Colon (tissue), 2 donors: Measurements from ENCODE around the gene RAP1GAP2.
"Not testable (repeated sequence)": the region's sequence is repeated elsewhere in the genome, so short reads cannot be mapped to it uniquely, and the experiment has no call there.

Source experiments
- FAIRE-seq: peaks from 2 replicates; lab custom pipeline; 2012; peaks lifted over from hg19 to GRCh38; lab: Jason Lieb, UNC
- donor health status: control.
- donor health status: control.

The RAP1GAP2 gene

DNA sequence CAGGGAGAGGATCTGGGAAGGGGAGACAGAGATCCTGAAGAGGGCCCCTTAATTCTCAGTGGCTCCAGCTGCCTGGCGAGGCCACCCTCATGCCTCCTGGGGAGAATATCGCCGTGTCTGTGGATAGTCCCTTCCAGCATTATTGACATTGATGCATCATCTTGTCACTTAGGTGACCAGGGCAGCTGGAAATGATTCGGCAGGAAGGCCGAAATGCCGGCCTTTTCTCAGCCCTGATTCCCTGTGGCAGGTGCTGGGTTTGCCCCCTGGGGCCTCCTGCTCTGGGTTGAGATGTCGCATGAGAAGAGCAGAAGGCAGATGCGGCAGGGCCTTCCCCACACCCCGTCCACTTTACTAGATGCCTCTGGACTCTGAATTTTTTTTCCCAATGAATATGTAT is 89.5 kb downstream of the RAP1GAP2 start:
- no peak for FAIRE-seq

- no peak for FAIRE-seq
Observed at GRCh38 chr17:2888326-2888725, 92.1 kb downstream of the RAP1GAP2 start.

GRCh38 chr17:2889256-2889655 is 93.0 kb downstream of the RAP1GAP2 start:
- FAIRE-seq = no peak

GRCh38 chr17:2890778-2891177 is 94.5 kb downstream of the RAP1GAP2 start:
- not testable (repeated sequence) for FAIRE-seq

- no peak for FAIRE-seq
Observed at GRCh38 chr17:2892305-2892971, 96.2 kb downstream of the RAP1GAP2 start.

- no peak for FAIRE-seq
Observed at GRCh38 chr17:2893422-2893914, 97.2 kb downstream of the RAP1GAP2 start.

DNA sequence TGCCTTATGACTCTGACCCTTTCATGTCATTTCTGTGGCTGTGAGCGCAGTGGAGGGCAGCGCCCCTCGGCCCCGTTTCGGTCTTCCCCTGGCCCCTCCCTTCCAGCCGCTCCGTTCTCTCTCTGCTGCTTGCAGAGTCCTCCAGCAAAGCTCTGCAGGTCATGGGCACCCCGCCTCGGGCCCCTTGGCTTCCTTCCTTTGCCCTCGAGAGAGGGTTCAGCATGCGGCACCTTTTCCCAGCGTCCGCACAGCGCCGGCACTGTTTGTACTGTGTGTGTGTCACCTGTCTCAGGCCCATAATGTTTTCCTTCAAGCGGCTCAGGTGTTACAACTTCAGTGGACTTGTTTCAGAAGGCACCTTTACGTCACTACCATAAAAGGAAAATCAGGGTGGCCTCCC is 98.5 kb downstream of the RAP1GAP2 start:
- FAIRE-seq = no peak

DNA sequence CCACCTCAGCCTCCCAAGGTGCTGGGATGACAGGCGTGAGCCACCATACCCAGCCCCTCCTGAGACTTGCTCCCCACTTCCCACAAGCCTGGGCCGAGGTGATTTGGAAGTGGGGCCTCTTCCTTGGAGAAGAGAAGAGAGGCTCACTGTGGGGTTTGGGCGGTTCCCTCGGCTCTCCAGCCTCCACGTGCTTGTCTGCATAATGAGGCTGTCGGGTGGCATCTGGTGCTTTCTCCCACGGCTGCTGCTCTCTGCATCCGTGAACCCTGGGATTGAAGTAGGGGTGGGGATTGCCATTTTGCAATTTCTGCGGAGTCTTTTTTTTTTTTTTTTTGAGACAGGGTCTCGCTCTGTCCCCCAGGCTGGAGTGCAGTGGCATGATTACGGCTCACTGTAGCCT is 101.4 kb downstream of the RAP1GAP2 start:
- no peak for FAIRE-seq

GRCh38 chr17:2898255-2898926 is 102.2 kb downstream of the RAP1GAP2 start:
- FAIRE-seq = no peak

DNA sequence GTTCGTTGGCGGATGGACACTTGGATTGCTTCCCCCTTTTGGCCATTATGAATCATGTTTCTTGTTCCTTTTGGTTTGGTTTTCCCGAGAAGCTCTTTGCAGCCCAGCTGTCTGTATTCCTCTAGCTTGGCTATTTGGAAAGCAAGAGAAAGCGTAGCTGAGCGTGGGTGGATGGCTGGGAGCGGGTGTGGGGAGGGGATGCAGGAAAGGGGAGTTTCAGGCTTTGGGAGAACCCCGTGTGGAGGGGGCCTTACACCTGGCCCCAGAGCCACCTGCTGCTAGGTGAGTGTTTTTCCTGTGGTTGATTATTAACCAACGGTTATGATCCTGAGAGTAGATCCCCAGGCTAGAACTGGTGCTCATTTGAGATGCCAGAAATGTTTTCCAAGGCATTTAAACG is 103.7 kb downstream of the RAP1GAP2 start:
- no peak for FAIRE-seq

DNA sequence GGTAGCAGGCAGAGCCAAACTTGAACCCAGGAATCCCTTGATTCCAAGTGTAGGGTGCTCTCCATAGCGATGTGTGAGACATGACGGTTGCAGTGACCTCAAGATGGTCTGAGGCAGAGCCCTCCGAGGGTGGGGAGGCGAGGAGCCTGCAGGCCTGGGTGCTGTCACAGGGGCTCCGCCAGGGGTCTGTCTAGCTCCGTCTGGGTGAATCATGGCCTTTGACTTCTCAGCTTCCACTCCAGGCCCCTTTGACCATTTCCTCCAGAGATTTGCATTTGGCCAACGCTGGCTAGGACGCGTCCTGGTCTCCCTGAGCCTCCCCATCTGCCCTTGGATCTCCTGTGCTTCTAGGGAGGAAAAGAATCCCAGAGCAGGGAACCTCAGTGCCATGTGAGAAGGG is 104.6 kb downstream of the RAP1GAP2 start:
- FAIRE-seq = no peak

GRCh38 chr17:2901582-2901981 is 105.3 kb downstream of the RAP1GAP2 start:
- no peak for FAIRE-seq

DNA sequence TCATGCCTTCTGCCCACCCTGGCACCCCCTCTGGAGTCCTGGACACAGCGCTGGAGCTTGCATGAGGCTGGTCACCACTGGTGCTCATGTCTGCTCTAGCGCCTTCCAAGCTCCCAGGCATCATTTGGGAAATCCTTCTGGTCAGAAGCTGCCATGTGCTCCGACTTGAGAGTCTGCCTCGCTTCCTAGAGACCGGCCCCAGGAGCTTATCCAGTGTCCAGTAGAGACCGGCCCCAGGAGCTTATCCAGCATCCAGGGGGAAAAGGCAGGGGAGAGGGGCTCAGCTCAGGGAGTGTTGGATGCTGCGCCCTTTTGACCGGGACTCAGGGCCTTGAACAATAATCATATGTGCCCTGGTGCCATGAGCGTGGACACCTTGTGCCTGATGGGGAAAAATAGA is 106.3 kb downstream of the RAP1GAP2 start:
- FAIRE-seq = no peak

DNA sequence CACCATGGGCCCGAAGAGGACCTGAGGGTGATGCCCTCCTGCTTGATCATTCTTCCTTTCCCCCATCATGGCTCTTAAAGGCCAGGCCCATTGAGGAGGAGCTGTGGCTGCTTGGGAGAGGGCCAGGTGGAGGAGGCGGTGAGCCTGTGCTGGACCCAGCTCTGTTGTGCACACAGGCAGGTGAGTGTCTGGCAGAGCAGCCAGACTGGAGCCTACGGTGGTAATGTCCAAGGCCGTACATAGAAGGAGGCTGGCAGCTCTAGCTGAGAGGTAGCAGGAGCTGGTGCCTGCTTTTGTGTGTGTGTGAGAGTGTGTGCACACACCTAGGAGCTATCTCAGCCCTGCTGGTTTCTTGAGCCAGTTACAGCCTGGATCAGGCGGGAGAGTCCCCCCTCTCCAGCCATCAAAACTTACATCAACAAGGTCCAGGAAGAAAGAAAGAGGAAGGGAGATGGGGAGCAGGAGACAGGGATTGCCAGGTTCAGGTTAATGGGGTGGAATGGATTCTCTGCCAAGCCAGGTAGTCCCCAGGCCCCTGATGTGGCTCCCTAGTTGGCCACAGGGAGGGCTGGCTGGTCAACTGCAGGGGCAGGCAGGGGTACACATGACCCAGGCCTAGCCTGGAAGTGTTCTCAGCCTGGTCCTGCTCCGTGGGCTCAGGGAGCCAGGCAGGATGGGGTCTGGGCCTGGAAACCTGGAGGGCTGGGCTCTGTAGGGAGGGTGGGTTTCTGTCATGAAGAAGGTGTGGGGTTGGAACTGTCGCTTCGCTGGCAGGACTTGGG is 107.1 kb downstream of the RAP1GAP2 start:
- FAIRE-seq = no peak

DNA sequence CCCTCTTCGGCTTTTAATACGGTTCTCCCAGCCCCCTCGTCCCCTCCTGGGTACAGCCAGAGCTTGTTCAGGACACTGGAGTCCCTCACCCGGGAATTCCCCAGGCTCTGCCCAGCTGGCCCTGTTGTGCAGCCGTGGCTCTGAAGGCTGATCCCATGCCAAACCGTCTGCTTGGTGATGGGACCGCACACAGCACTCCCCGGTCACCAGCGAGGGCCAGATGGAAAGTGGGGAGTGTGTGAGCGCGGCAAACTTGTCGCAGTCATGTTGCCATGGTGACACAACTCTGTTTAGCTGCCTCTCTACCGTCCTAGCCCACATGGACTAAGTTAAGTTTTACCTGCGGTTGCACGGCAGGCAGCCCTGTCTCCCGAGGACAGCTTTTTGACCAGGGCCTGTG is 107.9 kb downstream of the RAP1GAP2 start:
- no peak for FAIRE-seq

- FAIRE-seq = no peak
Observed at GRCh38 chr17:2905269-2905668, 109.0 kb downstream of the RAP1GAP2 start.

DNA sequence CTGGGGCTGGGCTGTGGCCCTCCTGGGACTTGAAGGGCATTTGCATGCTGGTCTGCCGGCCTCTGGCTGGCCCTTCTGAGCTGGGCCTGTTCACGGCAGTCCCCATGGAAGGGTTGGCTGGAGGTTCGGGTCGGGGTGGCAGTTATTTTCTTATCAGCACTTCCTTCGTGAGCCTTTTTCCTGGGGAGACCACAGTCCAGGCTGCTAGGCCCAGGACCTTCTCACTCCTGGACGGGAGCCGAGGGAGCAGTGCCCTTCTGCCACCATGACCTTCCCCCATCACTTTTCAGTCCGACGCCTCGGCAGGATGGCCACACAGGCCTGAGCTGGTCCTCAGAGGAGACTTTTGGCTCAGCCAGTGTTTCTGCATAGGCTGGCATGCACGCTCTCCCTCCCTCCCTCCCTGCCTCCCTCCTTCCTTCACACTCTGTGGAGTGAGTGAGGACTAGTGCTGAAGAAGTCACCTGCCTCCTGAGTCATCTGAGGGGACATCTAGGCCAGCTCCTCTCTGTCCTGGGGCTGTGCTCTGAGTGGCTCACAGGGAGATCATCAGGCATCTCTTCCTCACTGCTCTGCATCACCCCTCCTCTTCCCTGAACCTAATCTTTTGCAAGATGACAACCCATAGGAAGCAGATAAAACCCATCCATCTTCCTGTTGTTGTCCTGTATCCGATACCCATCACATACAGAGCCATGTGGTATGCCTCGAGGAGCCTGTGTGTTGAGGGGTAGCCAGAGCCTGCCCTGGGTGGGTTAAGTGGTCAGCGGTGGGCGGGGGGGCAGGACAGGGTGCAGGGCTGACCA is 109.7 kb downstream of the RAP1GAP2 start:
- no peak for FAIRE-seq

DNA sequence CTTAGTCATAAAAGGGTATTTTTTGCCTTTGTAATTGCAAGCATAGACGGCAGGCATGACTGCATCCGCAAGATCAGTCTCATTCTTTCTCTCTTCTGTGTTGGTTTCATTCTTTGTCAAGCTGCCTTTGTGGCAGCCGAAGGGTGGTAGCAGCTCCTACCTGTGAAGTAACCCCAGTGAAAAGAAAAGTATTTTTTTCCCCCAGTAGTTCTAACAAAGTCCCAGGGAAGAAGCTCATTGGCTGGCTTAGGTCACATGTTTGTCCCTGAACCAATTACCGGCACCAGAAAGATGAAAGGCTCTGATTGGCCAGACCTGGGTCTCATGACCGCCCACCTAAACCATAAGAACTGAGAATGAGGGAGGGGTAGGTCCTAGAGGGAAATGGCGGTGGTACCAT is 110.7 kb downstream of the RAP1GAP2 start:
- no peak for FAIRE-seq

DNA sequence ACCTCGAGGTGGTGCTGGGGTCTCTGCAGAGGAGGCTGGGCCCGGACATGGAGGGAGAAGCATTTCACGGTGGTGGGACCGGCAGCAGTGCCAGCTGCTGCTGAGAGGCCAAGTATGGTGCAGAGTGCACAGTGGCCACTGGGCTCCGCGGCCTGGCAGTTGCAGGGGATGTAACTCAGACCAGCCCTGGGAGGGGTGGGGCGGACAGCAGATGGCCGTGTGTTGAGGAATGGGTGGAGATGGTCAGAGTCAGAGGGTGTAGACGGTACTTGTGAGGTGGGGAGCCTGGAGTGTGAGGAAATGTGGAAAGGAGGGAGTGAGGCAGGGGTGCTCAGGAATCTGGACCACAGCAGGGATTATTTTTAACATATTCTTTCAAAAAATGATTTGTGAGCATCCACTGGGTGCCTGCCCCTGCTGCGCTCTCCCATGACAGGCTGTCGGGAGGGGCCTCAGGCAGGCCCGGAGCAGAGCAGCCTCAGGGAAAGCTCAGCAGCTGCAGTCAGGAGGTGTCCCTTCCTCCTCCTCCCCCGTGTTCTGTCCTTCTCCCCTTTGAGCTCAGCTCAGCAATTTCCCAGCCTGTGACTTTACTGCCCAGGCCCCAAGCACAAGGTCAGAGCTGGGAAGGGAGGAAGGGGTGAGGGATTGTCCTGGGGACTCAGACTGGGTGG is 113.1 kb downstream of the RAP1GAP2 start:
- no peak for FAIRE-seq

DNA sequence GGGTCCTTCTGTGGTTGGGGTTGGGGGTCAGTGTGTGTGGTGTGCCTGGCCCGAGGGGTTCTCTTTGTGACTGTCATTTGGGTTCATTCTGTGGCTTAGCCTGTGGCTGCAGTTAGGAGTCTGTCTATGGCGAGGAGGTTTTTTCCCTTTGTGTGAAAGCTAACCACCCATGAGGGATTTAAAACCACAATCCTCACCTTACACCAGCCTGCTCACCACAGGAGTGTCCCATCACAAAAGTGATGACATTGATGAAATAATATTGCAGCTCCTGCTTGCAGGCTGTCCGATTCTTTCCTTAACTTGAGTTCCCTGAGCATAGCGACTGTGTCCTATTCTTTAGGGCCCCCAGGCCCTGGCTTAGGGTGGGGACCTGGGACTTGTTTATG is 113.6 kb downstream of the RAP1GAP2 start:
- no peak for FAIRE-seq

DNA sequence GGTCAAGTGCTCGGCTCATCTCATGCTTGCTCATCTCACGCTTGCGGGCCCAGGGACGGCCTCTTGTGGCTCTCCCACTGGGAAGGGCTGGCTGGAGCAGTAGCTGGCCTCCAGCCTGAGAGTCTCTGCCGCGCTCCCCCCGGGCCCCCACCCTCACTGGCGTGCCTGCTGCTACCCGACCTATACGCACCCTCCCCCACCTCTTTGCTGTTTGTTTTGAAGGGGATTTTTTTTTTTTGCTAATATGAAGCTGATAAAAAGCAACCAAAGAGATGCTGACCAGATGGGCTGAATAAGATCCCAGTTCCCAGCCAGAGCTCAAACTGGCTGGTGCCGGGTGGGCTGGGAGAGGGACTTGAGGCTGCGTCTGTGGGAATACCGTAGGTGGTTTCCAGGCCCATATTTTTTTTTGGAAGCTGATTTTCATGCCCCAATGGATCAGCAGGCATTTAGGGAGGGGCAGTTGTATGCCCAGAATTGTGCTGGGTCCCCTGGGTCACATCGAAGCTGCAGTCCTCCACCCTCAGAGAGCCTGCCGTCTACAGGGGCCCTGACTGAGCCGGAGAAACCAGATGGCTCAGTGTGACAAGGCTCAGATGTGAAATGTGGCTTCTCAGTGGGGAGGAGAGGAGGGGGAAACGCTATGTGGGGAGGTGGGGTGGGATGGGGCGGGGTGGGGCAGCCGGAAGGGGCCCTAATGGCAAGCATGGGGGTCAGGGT is 115.0 kb downstream of the RAP1GAP2 start:
- FAIRE-seq = no peak
